Measurements from ENCODE around the gene CPS1. TPM values are rescaled to one million over a fixed set of nuclear protein-coding genes. Genes with fewer than 3 reads are reported as not detected.

CPS1 gene
- total RNA-seq, 4 donors from 2014 or later: 1.5 to 2.4 (median 1.8) TPM

DNA sequence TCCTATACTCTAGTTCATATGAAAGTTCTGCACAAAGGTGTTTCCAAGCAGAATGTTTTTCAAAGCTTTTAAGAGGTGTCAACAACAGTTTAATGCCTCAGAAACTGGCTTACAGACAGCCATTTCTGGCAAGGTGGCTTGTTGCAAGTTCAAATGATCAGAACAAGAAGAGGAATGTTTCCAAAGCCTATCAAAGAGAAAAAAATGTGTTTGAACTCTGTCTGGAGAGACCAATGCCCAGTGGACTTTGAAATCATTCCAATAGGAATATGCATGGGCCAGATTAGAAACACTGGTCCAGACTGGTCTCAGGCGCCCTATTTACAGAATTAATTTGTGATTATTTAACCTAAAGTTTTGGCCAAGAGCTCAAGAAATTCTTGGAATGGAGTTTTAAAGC is 106.2 kb downstream of the CPS1 start:
- Histone ChIP-seq H3K9me3 (peaks cover 0 to 14% (median 0%) of the 10 kb centered on the region in 3 donors), H3K27ac (no peak overlapping the region), H3K27me3 (no peaks in the 10 kb centered on the region), H3K4me3 (no peak overlapping the region), H3K36me3 (peaks cover 0 to 5% of the 10 kb centered on the region in 2 donors), H3K4me1 (no peaks in the 10 kb centered on the region)
- ATAC-seq: no peak
- 0 to 63% methylated on average over 1 of the region's 1 CpG for WGBS, 2 donors (ENCODE audit: low coverage in 1 of 2)
- no peak for TF ChIP-seq POLR2AphosphoS5 (IDR thresholded peaks at IDR 0.05)
- TF ChIP-seq POLR2A (IDR thresholded peaks at IDR 0.05): no peak
- TF ChIP-seq EP300 (IDR thresholded peaks at IDR 0.05): no peak
- TF ChIP-seq, protein P1, sequence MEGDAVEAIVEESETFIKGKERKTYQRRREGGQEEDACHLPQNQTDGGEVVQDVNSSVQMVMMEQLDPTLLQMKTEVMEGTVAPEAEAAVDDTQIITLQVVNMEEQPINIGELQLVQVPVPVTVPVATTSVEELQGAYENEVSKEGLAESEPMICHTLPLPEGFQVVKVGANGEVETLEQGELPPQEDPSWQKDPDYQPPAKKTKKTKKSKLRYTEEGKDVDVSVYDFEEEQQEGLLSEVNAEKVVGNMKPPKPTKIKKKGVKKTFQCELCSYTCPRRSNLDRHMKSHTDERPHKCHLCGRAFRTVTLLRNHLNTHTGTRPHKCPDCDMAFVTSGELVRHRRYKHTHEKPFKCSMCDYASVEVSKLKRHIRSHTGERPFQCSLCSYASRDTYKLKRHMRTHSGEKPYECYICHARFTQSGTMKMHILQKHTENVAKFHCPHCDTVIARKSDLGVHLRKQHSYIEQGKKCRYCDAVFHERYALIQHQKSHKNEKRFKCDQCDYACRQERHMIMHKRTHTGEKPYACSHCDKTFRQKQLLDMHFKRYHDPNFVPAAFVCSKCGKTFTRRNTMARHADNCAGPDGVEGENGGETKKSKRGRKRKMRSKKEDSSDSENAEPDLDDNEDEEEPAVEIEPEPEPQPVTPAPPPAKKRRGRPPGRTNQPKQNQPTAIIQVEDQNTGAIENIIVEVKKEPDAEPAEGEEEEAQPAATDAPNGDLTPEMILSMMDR (IDR thresholded peaks at IDR 0.05): no peak

- H3K4me1 ChIP-seq: no peaks in the 10 kb centered on the region
- ATAC-seq: no peak
- TF ChIP-seq EP300 (IDR thresholded peaks at IDR 0.05) (no peak), POLR2A (IDR thresholded peaks at IDR 0.05) (no peak), POLR2AphosphoS5 (IDR thresholded peaks at IDR 0.05) (no peak)
- TF ChIP-seq, protein P1 (IDR thresholded peaks at IDR 0.05): no peak
- H3K27me3 ChIP-seq: no peaks in the 10 kb centered on the region
- no peak overlapping the region for H3K27ac ChIP-seq
- H3K4me3 ChIP-seq: no peak overlapping the region
- H3K9me3 ChIP-seq: peaks cover 0 to 14% (median 0%) of the 10 kb centered on the region in 3 donors
- no peaks in the 10 kb centered on the region for H3K36me3 ChIP-seq
- WGBS, 2 donors (ENCODE audit: low coverage in 1 of 2): 24 to 26% methylated on average over 3 of the region's 3 CpGs
These were observed 107.3 kb downstream of the CPS1 start for GRCh38 chr2:210663631-210664089.

GRCh38 chr2:210667711-210668110 is 111.3 kb downstream of the CPS1 start:
- Histone ChIP-seq H3K4me1 (no peaks in the 10 kb centered on the region), H3K27ac (no peak overlapping the region), H3K9me3 (no peaks in the 10 kb centered on the region), H3K27me3 (no peaks in the 10 kb centered on the region), H3K4me3 (no peak overlapping the region), H3K36me3 (no peaks in the 10 kb centered on the region)
- ATAC-seq: no peak
- TF ChIP-seq, protein P1 (IDR thresholded peaks at IDR 0.05): no peak
- TF ChIP-seq POLR2AphosphoS5 (IDR thresholded peaks at IDR 0.05) (no peak), EP300 (IDR thresholded peaks at IDR 0.05) (no peak), POLR2A (IDR thresholded peaks at IDR 0.05) (no peak)
- 70 to 78% methylated on average over 5 of the region's 5 CpGs for WGBS, 2 donors (ENCODE audit: low coverage in 1 of 2)

DNA sequence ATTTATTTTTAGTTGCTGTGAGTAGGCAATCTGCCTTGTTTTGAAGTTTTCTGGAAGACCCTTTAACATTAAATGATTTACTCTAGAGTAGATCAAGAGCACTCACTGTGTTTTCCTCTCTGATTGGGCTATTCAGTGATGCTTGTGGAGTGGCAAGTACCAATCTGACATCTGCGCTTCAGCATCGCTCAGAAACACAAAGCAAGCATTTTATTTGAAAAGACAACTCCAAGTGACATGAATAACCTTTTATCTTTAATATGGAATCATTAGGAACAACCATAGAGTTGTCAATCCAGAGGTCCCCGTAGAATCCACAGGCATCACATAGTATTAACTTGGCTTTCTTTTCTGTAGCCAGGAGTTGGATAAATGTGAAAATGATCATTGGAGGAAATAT is 114.7 kb downstream of the CPS1 start:
- WGBS, 2 donors (ENCODE audit: low coverage in 1 of 2): 71 to 79% methylated on average over 3 of the region's 3 CpGs
- no peak for ATAC-seq
- H3K4me1 ChIP-seq: no peaks in the 10 kb centered on the region

GRCh38 chr2:210673117-210673516 is 116.7 kb downstream of the CPS1 start:
- Histone ChIP-seq H3K36me3 (no peaks in the 10 kb centered on the region), H3K27ac (no peak overlapping the region), H3K27me3 (no peaks in the 10 kb centered on the region), H3K4me1 (no peaks in the 10 kb centered on the region), H3K9me3 (no peaks in the 10 kb centered on the region), H3K4me3 (no peak overlapping the region)
- no peak for ATAC-seq
- TF ChIP-seq POLR2AphosphoS5 (IDR thresholded peaks at IDR 0.05) (no peak), EP300 (IDR thresholded peaks at IDR 0.05) (no peak), POLR2A (IDR thresholded peaks at IDR 0.05) (no peak)
- TF ChIP-seq, protein P1 (IDR thresholded peaks at IDR 0.05): no peak
- 33 to 100% methylated on average over 1 of the region's 1 CpG for WGBS, 2 donors (ENCODE audit: low coverage in 1 of 2)

More for the DNA sequence above, 114.7 kb downstream of the CPS1 start:
- TF ChIP-seq POLR2A (IDR thresholded peaks at IDR 0.05): no peak
- TF ChIP-seq EP300 (IDR thresholded peaks at IDR 0.05): no peak
- TF ChIP-seq, protein P1 (IDR thresholded peaks at IDR 0.05): no peak
- no peak for TF ChIP-seq POLR2AphosphoS5 (IDR thresholded peaks at IDR 0.05)
- Histone ChIP-seq H3K27ac (no peak overlapping the region), H3K36me3 (no peaks in the 10 kb centered on the region), H3K27me3 (no peaks in the 10 kb centered on the region), H3K9me3 (no peaks in the 10 kb centered on the region), H3K4me3 (no peak overlapping the region)

Measured in gastroesophageal sphincter (tissue), 4 donors.